ENCODE measurements around the gene EIF4A3.

The EIF4A3 gene

GRCh38 chr17:80137131-80137530, 9.8 kb downstream of the EIF4A3 start:
- no peak for DNase-seq (ENCODE audit: low read depth in 2 of 2)

GRCh38 chr17:80133626-80133970, 13.3 kb downstream of the EIF4A3 start:
- no peak for DNase-seq (ENCODE audit: low read depth in 2 of 2)

- DNase-seq (ENCODE audit: low read depth in 2 of 2), result no peak
These were observed 13.9 kb downstream of the EIF4A3 start for GRCh38 chr17:80132906-80133625.

- no peak for DNase-seq (ENCODE audit: low read depth in 2 of 2)
These were observed 15.9 kb downstream of the EIF4A3 start for GRCh38 chr17:80130992-80131391.

GRCh38 chr17:80129006-80129565, 17.8 kb downstream of the EIF4A3 start:
- DNase-seq (ENCODE audit: low read depth in 2 of 2), result no peak

- DNase-seq (ENCODE audit: low read depth in 2 of 2), result no peak
These were observed 20.5 kb downstream of the EIF4A3 start for GRCh38 chr17:80126449-80126715.

- DNase-seq (ENCODE audit: low read depth in 2 of 2), result no peak
These were observed 21.1 kb downstream of the EIF4A3 start for GRCh38 chr17:80125656-80126448.

- no peak for DNase-seq (ENCODE audit: low read depth in 2 of 2)
These were observed 22.5 kb downstream of the EIF4A3 start for GRCh38 chr17:80124351-80124981.

GRCh38 chr17:80123791-80124190, 23.1 kb downstream of the EIF4A3 start:
- no peak for DNase-seq (ENCODE audit: low read depth in 2 of 2)

- no peak for DNase-seq (ENCODE audit: low read depth in 2 of 2)
These were observed 23.9 kb downstream of the EIF4A3 start for GRCh38 chr17:80122926-80123505.

- no peak for DNase-seq (ENCODE audit: low read depth in 2 of 2)
These were observed 24.8 kb downstream of the EIF4A3 start for GRCh38 chr17:80122026-80122575.

GRCh38 chr17:80119839-80120238, 27.1 kb downstream of the EIF4A3 start:
- DNase-seq (ENCODE audit: low read depth in 2 of 2), result no peak

- no peak for DNase-seq (ENCODE audit: low read depth in 2 of 2)
These were observed 27.6 kb downstream of the EIF4A3 start for GRCh38 chr17:80119271-80119791.

- DNase-seq (ENCODE audit: low read depth in 2 of 2), result no peak
These were observed 28.2 kb downstream of the EIF4A3 start for GRCh38 chr17:80118601-80119270.

GRCh38 chr17:80117491-80118401, 29.2 kb downstream of the EIF4A3 start:
- DNase-seq (ENCODE audit: low read depth in 2 of 2), result no peak

- no peak for DNase-seq (ENCODE audit: low read depth in 2 of 2)
These were observed 30.0 kb downstream of the EIF4A3 start for GRCh38 chr17:80116921-80117380.

- no peak for DNase-seq (ENCODE audit: low read depth in 2 of 2)
These were observed 30.5 kb downstream of the EIF4A3 start for GRCh38 chr17:80116276-80116920.

- DNase-seq (ENCODE audit: low read depth in 2 of 2), result no peak
These were observed 31.8 kb downstream of the EIF4A3 start for GRCh38 chr17:80115159-80115558.

- DNase-seq (ENCODE audit: low read depth in 2 of 2), result no peak
These were observed 32.2 kb downstream of the EIF4A3 start for GRCh38 chr17:80114758-80115157.
